H9 (cell line): Measurements from ENCODE around the gene ULK1. TPM values are rescaled to one million over a fixed set of nuclear protein-coding genes. Genes with fewer than 3 reads are reported as not detected.
A peak's percentile ranks its signal among the peaks of the same experiment; 100 is the strongest.

Source experiments
- DNase-seq: peaks from one replicate; pipeline ENCODE4 v3.0.0-alpha.2; 2017
- H2AFZ ChIP-seq: one replicate; pipeline ENCODE4 v1.6.1; 2013; ENCODE audit warnings: mild to moderate bottlenecking, low read length, control low read depth, moderate library complexity
- H2AK5ac ChIP-seq: 2 replicates; pipeline ENCODE4 v1.6.1; 2013; ENCODE audit warnings: low read length, control low read depth, mixed read lengths; ENCODE audit not compliant: insufficient read length
- H2BK120ac ChIP-seq: one replicate; pipeline ENCODE4 v1.6.1; 2013; ENCODE audit warnings: low read depth, mild to moderate bottlenecking, low read length, control low read depth, inconsistent platforms; ENCODE audit not compliant: poor library complexity, severe bottlenecking
- H2BK12ac ChIP-seq: 2 replicates; pipeline ENCODE4 v1.6.1; 2013; ENCODE audit warnings: low read length, control low read depth, mixed read lengths, low read depth; ENCODE audit not compliant: insufficient read length
- H2BK15ac ChIP-seq: 2 replicates; pipeline ENCODE4 v1.6.1; 2013; ENCODE audit warnings: low read depth, low read length, control low read depth
- H2BK20ac ChIP-seq: one replicate; pipeline ENCODE4 v1.6.1; 2013; ENCODE audit warnings: low read depth, mild to moderate bottlenecking, low read length, control low read depth, inconsistent platforms; ENCODE audit not compliant: poor library complexity, severe bottlenecking
- H2BK5ac ChIP-seq: 2 replicates; pipeline ENCODE4 v1.6.1; 2013; ENCODE audit warnings: low read length, control low read depth, mixed read lengths; ENCODE audit not compliant: insufficient read length
- H3K14ac ChIP-seq: 2 replicates; pipeline ENCODE4 v1.6.1; 2013; ENCODE audit warnings: low read length, control low read depth; ENCODE audit not compliant: insufficient read depth
- H3K18ac ChIP-seq: 2 replicates; pipeline ENCODE4 v1.6.1; 2013; ENCODE audit warnings: low read depth, mild to moderate bottlenecking, mixed read lengths, low read length, control low read depth; ENCODE audit not compliant: insufficient read length
- H3K23ac ChIP-seq: 2 replicates; pipeline ENCODE4 v1.6.1; 2013; ENCODE audit warnings: low read length, control low read depth, mixed read lengths, low read depth; ENCODE audit not compliant: insufficient read length
- H3K23me2 ChIP-seq: 2 replicates; pipeline ENCODE4 v1.6.1; 2013; ENCODE audit warnings: low read depth, mild to moderate bottlenecking, mixed read lengths, low read length, control low read depth; ENCODE audit not compliant: insufficient read length, poor library complexity, severe bottlenecking
- H3K27ac ChIP-seq: 2 replicates; pipeline ENCODE4 v1.5.1; 2013; ENCODE audit warnings: low read length, control low read depth, mixed read lengths, low read depth; ENCODE audit not compliant: insufficient read length
- H3K27me3 ChIP-seq: 2 replicates; pipeline ENCODE4 v1.6.1; 2013; ENCODE audit warnings: low read length, control low read depth, inconsistent platforms; ENCODE audit not compliant: insufficient read depth
- H3K4ac ChIP-seq: 2 replicates; pipeline ENCODE4 v1.6.1; 2013; ENCODE audit warnings: low read depth, mild to moderate bottlenecking, control low read depth, inconsistent platforms, low read length, moderate library complexity
- H3K4me1 ChIP-seq: 2 replicates; pipeline ENCODE4 v1.6.1; 2013; ENCODE audit warnings: low read length, control low read depth, inconsistent platforms; ENCODE audit not compliant: insufficient read depth
- H3K4me2 ChIP-seq: 2 replicates; pipeline ENCODE4 v1.6.1; 2013; ENCODE audit warnings: low read length, control low read depth, mixed read lengths; ENCODE audit not compliant: insufficient read length, insufficient read depth
- H3K56ac ChIP-seq: 2 replicates; pipeline ENCODE4 v1.6.1; 2013; ENCODE audit warnings: low read depth, mild to moderate bottlenecking, mixed read lengths, low read length, control low read depth; ENCODE audit not compliant: insufficient read length
- H3K79me1 ChIP-seq: 2 replicates; pipeline ENCODE4 v1.6.1; 2013; ENCODE audit warnings: low read depth, mild to moderate bottlenecking, moderate library complexity, low read length, control low read depth, inconsistent platforms; ENCODE audit not compliant: insufficient read depth, poor library complexity, severe bottlenecking
- H3K79me2 ChIP-seq: 2 replicates; pipeline ENCODE4 v1.6.1; 2013; ENCODE audit warnings: low read length, control low read depth, inconsistent platforms; ENCODE audit not compliant: insufficient read depth
- H3K9ac ChIP-seq: 2 replicates; pipeline ENCODE4 v1.6.1; 2013; ENCODE audit warnings: low read length, control low read depth, mixed read lengths; ENCODE audit not compliant: insufficient read length; ENCODE audit errors: extremely low read depth
- H3K9me3 ChIP-seq: one replicate; pipeline ENCODE4 v1.6.1; 2013; ENCODE audit warnings: low read depth, low read length, inconsistent platforms; ENCODE audit not compliant: control insufficient read depth
- H3T11ph ChIP-seq: one replicate; pipeline ENCODE4 v1.6.1; 2013; ENCODE audit warnings: mild to moderate bottlenecking, low read length, control low read depth, inconsistent platforms
- H4K20me1 ChIP-seq: one replicate; pipeline ENCODE4 v1.6.1; 2013; ENCODE audit not compliant: control insufficient read depth, insufficient read length, insufficient read depth
- H4K5ac ChIP-seq: 2 replicates; pipeline ENCODE4 v1.6.1; 2013; ENCODE audit warnings: low read depth, mild to moderate bottlenecking, mixed read lengths, low read length, control low read depth; ENCODE audit not compliant: insufficient read length
- H4K8ac ChIP-seq: replicated peaks from 2 replicates; pipeline ENCODE4 v1.6.1; 2013; ENCODE audit warnings: low read length, control low read depth, mixed read lengths, low read depth; ENCODE audit not compliant: insufficient read length
- H4K91ac ChIP-seq: 2 replicates; pipeline ENCODE4 v1.6.1; 2013; ENCODE audit warnings: low read depth, mild to moderate bottlenecking, moderate library complexity, mixed read lengths, low read length, control low read depth; ENCODE audit not compliant: insufficient read length
- H3K27ac Mint-ChIP-seq, 3 experiments: 2 replicates in 2 of 3; 3 replicates in 1 of 3; pipeline ENCODE4 v1.8.0; 2020 to 2021; ENCODE audit warnings: mixed read lengths in 3 of 3, mild to moderate bottlenecking in 1 of 3, moderate library complexity in 1 of 3
- H3K27me3 Mint-ChIP-seq: 2 replicates; pipeline ENCODE4 v1.8.0; 2021; ENCODE audit warnings: low read depth, mild to moderate bottlenecking, moderate library complexity, mixed read lengths
- H3K36me3 Mint-ChIP-seq, 3 experiments: 2 replicates in 2 of 3; 3 replicates in 1 of 3; pipeline ENCODE4 v1.8.0; 2020 to 2021; ENCODE audit warnings: low read depth in 3 of 3, mixed read lengths in 3 of 3; ENCODE audit not compliant: insufficient read depth in 1 of 3
- H3K4me1 Mint-ChIP-seq, 2 experiments: 2 replicates each; pipeline ENCODE4 v1.8.0; 2020; ENCODE audit warnings: mixed read lengths in 2 of 2
- H3K4me3 Mint-ChIP-seq, 2 experiments: 2 replicates in 1 of 2; 3 replicates in 1 of 2; pipeline ENCODE4 v1.8.0; 2020 to 2021; ENCODE audit warnings: mild to moderate bottlenecking in 2 of 2, mixed read lengths in 2 of 2, moderate library complexity in 1 of 2
- H3K9me3 Mint-ChIP-seq, 2 experiments: 2 replicates in 1 of 2; 3 replicates in 1 of 2; pipeline ENCODE4 v1.8.0; 2020; ENCODE audit warnings: mild to moderate bottlenecking in 2 of 2, mixed read lengths in 2 of 2, moderate library complexity in 1 of 2
- CTCF ChIP-seq: fragments of 200-600 bp; sonication (generic); conservative IDR thresholded peaks from 3 replicates; pipeline ENCODE4 v1.8.0; 2021; ENCODE audit warnings: antibody characterized with exemption, mild to moderate bottlenecking
- WGBS: extraction: QIAGEN DNeasy Blood & Tissue Kit; methylation state at CpG from one replicate; pipeline ENCODE4 v1.1.7; 2013; ENCODE audit warnings: missing lambda C conversion rate, low lambda C conversion rate, mixed read lengths; ENCODE audit not compliant: insufficient read length; ENCODE audit errors: extremely low coverage; 5-methylcytosine and 5-hydroxymethylcytosine counted together
- total RNA-seq: library from RNA; stranded (reverse); gene quantifications from 2 replicates; pipeline ENCODE4 v1.2.1, GENCODE V29; 2021

Gene ULK1
- total RNA-seq, 1 experiment from 2014 or later, result 57.2 TPM

- H3K4me3 Mint-ChIP-seq, result no peak overlapping the region
- Histone ChIP-seq H2BK20ac (no peak overlapping the region), H4K5ac (no peak overlapping the region), H3K4me2 (no peak overlapping the region), H2AK5ac (no peak overlapping the region), H2BK12ac (no peak overlapping the region), H3K23me2 (no peaks in the 10 kb centered on the region), H3K4me1 (no peaks in the 10 kb centered on the region), H2BK5ac (no peak overlapping the region), H4K20me1 (no peaks in the 10 kb centered on the region), H4K91ac (no peak overlapping the region), H3K79me2 (no peaks in the 10 kb centered on the region; the same call in 1 of the 2 replicates), H4K8ac (no peak overlapping the region), H3K14ac (no peak overlapping the region; the same call in 1 of the 2 replicates), H3K79me1 (no peaks in the 10 kb centered on the region), H2BK15ac (no peak overlapping the region), H3K4ac (no peak overlapping the region), H2BK120ac (no peak overlapping the region), H3K23ac (no peak overlapping the region), H3K56ac (no peak overlapping the region), H3K27me3 (no peaks in the 10 kb centered on the region), H3K9ac (no peak overlapping the region), H3K18ac (no peak overlapping the region), H3K9me3 (no peaks in the 10 kb centered on the region), H2AFZ (no peak overlapping the region), H3K27ac (no peak overlapping the region), H3T11ph (no peak overlapping the region)
- no CpG with 5 or more reads among the region's 13 CpGs for WGBS
- peaks cover 1 to 5% (median 2%) of the 10 kb centered on the region in 3 experiments; a peak in 5 of 7 replicates for H3K36me3 Mint-ChIP-seq
- H3K27ac Mint-ChIP-seq, result peak overlapping the region in 1 of 3 experiments; percentile 61; a peak in 2 of 7 replicates
- no peaks in the 10 kb centered on the region for H3K27me3 Mint-ChIP-seq
- DNase-seq, result no peak
- H3K4me1 Mint-ChIP-seq, result peaks cover 3 to 14% of the 10 kb centered on the region in 2 experiments; a peak in 3 of 4 replicates
- H3K9me3 Mint-ChIP-seq, result no peaks in the 10 kb centered on the region
- TF ChIP-seq CTCF, result no peak
Measured at GRCh38 chr12:131903270-131904255, 9.1 kb downstream of the ULK1 start.
